Esophagus squamous epithelium (tissue), 5 donors: ENCODE results near the gene PALD1. TPM values are rescaled to one million over a fixed set of nuclear protein-coding genes. Genes with fewer than 3 reads are reported as not detected.

Experiments used
- DNase-seq: peaks from one replicate; lab custom pipeline; 2025; lab: John Stamatoyannopoulos, UW
- H3K27ac ChIP-seq, 4 donors: fragments of 200-600 bp; sonication (generic); one replicate each; pipeline ENCODE4 v1.5.1; 2016 to 2019; ENCODE audit warnings: mild to moderate bottlenecking in 1 of 4
- H3K27me3 ChIP-seq, 4 donors: fragments of 200-600 bp; sonication (generic); 1 replicate in 3 of 4; 2 replicates in 1 of 4; pipeline versions ENCODE4 v1.5.1 to v1.6.0; 2017 to 2021; ENCODE audit warnings: antibody characterized with exemption in 1 of 4
- H3K36me3 ChIP-seq, 3 donors: fragments of 200-600 bp; sonication (generic); one replicate each; pipeline ENCODE4 v1.5.1; 2016 to 2019
- H3K4me1 ChIP-seq, 3 donors: fragments of 200-600 bp; sonication (generic); one replicate each; pipeline ENCODE4 v1.5.1; 2017 to 2019
- H3K4me3 ChIP-seq, 4 donors: fragments of 200-600 bp; sonication (generic); 1 replicate in 3 of 4; 2 replicates in 1 of 4; pipeline ENCODE4 v1.5.1; 2016 to 2019; ENCODE audit warnings: mild to moderate bottlenecking in 2 of 4, moderate library complexity in 1 of 4
- H3K9me3 ChIP-seq, 3 donors: fragments of 200-600 bp; sonication (generic); one replicate each; pipeline ENCODE4 v1.5.1; 2016 to 2019
- POLR2A ChIP-seq, 4 donors: fragments of 450-650 bp; IDR thresholded peaks; one replicate each; pipeline ENCODE4 v1.6.1; 2017; ENCODE audit warnings: antibody characterized with exemption in 4 of 4, mild to moderate bottlenecking in 4 of 4, moderate library complexity in 3 of 4
- WGBS, 2 donors: methylation state at CpG; one replicate each; pipeline ENCODE4 v1.1.5; 2018; 5-methylcytosine and 5-hydroxymethylcytosine counted together
- intact Hi-C: fragments of 100-400 bp; cut with DNase I; formaldehyde crosslinking; loops from one replicate; pipeline ENCODE4 v1.15.0; 2022
- total RNA-seq, 4 donors: library from RNA; depleted of rRNA; stranded (reverse); fragments of >200 nt; gene quantifications; one replicate each; pipeline ENCODE4 v1.1.0, GENCODE V29; 2016
- TF ChIP-seq, protein P1 (sequence below), 6 experiments: fragments of 450-650 bp in 4 of 6; fragments of 200-600 bp in 2 of 6; sonication (generic) in 2 of 6; IDR thresholded peaks; one replicate each; pipeline ENCODE4 v1.5.1; 2016 to 2019; ENCODE audit warnings: antibody characterized with exemption in 6 of 6, mild to moderate bottlenecking in 4 of 6, moderate library complexity in 4 of 6
- donor health status: DM: yes; HTN: yes; CAD: no.

Gene PALD1
- total RNA-seq, 4 donors from 2014 or later, result 2.6 to 11.3 (median 4.5) TPM

- Histone ChIP-seq H3K27ac (peak overlapping the region in 1 of 4 donors; percentile 21), H3K9me3 (no peaks in the 10 kb centered on the region), H3K4me3 (no peak overlapping the region), H3K4me1 (peaks cover 0 to 7% (median 5%) of the 10 kb centered on the region in 3 donors), H3K27me3 (no peaks in the 10 kb centered on the region), H3K36me3 (peaks cover 0 to 17% (median 0%) of the 10 kb centered on the region in 3 donors)
- DNase-seq, result no peak
- intact Hi-C loops, result no loop called here
- TF ChIP-seq, protein P1, sequence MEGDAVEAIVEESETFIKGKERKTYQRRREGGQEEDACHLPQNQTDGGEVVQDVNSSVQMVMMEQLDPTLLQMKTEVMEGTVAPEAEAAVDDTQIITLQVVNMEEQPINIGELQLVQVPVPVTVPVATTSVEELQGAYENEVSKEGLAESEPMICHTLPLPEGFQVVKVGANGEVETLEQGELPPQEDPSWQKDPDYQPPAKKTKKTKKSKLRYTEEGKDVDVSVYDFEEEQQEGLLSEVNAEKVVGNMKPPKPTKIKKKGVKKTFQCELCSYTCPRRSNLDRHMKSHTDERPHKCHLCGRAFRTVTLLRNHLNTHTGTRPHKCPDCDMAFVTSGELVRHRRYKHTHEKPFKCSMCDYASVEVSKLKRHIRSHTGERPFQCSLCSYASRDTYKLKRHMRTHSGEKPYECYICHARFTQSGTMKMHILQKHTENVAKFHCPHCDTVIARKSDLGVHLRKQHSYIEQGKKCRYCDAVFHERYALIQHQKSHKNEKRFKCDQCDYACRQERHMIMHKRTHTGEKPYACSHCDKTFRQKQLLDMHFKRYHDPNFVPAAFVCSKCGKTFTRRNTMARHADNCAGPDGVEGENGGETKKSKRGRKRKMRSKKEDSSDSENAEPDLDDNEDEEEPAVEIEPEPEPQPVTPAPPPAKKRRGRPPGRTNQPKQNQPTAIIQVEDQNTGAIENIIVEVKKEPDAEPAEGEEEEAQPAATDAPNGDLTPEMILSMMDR (IDR thresholded peaks at IDR 0.05), result no peak
- no peak for TF ChIP-seq POLR2A (IDR thresholded peaks at IDR 0.05)
- 75 to 89% methylated on average over 18 to 19 of the region's 19 CpGs for WGBS, 2 donors
Measured at GRCh38 chr10:70551971-70552422, 73.4 kb downstream of the PALD1 start.

DNA sequence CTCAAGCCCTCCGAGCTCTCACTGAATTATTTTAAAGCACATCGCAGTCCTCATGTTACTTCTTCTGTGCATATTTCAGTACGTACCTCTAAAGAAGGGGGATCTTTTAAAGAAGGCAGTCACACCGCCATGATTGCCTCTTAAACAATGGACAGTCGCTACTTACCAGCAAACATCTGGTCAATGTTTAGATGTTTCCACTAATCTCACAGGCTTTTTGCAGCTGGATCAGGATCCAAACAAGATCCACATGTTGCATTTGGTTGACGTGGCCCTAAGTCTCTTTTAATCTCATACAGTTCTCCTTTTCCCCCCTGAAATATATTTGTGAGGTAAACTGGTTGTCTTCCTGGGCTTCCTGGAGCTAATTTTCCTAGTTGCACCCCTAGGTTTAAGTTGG lies 74.0 kb downstream of the PALD1 start:
- Histone ChIP-seq H3K36me3 (peaks cover 0 to 17% (median 0%) of the 10 kb centered on the region in 3 donors), H3K9me3 (no peaks in the 10 kb centered on the region), H3K4me3 (no peak overlapping the region), H3K27me3 (no peaks in the 10 kb centered on the region), H3K4me1 (peaks cover 0 to 7% (median 5%) of the 10 kb centered on the region in 3 donors), H3K27ac (peak overlapping the region in 1 of 4 donors; percentile 17)
- DNase-seq, result no peak
- TF ChIP-seq, protein P1 (IDR thresholded peaks at IDR 0.05), result no peak
- no peak for TF ChIP-seq POLR2A (IDR thresholded peaks at IDR 0.05)
- 84 to 88% methylated on average over 6 of the region's 6 CpGs for WGBS, 2 donors
- intact Hi-C loops, result no loop called here

DNA sequence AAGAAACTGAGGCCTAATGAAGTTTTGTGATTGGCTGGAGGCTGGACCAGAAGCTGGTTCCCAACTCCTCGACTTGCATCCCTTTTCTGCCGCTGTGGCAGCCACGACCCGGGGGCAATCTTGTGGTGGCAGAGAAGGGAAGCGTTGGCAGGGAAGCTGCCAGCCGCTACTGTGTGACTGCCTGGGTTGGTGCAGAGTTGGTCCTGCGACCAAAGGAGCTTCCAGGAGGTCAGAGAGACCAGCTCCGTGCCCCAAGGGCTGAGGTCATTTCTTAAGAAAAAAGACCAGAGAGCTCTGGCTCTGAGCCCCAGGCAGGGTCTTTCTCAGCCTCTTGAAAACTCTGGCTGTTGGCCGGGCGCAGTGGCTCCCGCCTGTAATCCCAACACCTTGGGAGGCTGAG lies 76.8 kb downstream of the PALD1 start:
- TF ChIP-seq, protein P1 (IDR thresholded peaks at IDR 0.05), result no peak
- no peak for TF ChIP-seq POLR2A (IDR thresholded peaks at IDR 0.05)
- Histone ChIP-seq H3K36me3 (peaks cover 0 to 17% (median 0%) of the 10 kb centered on the region in 3 donors), H3K27me3 (no peaks in the 10 kb centered on the region), H3K27ac (no peak overlapping the region), H3K4me1 (peaks cover 4 to 23% (median 15%) of the 10 kb centered on the region in 3 donors), H3K9me3 (no peaks in the 10 kb centered on the region), H3K4me3 (no peak overlapping the region)
- WGBS, 2 donors, result 66 to 100% methylated on average over 1 to 5 of the region's 11 CpGs
- no peak for DNase-seq
- intact Hi-C loops, result no loop called here

DNA sequence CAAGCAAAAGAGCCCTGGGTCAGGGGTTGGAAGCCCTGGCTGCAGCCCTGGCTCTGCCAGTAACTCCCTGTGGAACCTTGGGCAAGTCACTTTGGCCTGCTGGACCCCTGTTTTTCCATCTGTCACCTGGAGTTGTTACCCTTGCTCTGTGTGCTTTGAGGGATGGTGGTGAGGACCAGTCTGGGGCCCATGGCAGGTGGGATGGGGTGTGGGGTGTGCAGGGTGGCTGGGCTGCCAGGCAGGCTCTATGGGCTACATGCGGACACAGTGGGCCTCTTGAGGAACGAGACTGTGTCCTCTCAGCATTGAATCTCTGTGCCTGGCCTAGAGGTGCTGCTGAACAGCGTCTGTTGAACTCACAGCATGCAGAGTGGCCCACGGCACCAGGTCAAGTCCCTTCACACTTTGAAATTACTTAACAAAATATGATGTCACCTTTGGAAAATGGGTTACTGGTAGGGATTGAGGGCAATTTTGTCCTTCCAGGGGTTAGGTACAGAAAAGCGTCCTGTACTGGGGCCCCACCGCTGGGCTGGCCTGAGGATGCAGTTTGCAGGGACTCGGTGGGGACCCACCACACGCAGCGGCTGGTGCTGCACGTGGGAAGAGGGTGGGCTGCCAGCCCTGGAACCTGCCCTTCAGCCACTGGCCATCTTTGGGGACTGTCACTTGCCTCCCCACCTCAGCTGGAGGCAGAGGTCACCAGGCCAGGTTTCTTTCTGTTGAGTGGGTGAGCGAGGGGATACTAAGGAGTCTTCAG lies 78.7 kb downstream of the PALD1 start:
- intact Hi-C loops, result no loop called here
- Histone ChIP-seq H3K4me1 (peaks cover 11 to 30% (median 18%) of the 10 kb centered on the region in 3 donors), H3K27ac (no peak overlapping the region), H3K36me3 (peaks cover 0 to 7% (median 0%) of the 10 kb centered on the region in 3 donors), H3K27me3 (no peaks in the 10 kb centered on the region), H3K9me3 (no peaks in the 10 kb centered on the region), H3K4me3 (no peak overlapping the region)
- DNase-seq, result no peak
- TF ChIP-seq, protein P1 (IDR thresholded peaks at IDR 0.05), result no peak
- no peak for TF ChIP-seq POLR2A (IDR thresholded peaks at IDR 0.05)
- 87 to 100% methylated on average over 3 to 6 of the region's 11 CpGs for WGBS, 2 donors

DNA sequence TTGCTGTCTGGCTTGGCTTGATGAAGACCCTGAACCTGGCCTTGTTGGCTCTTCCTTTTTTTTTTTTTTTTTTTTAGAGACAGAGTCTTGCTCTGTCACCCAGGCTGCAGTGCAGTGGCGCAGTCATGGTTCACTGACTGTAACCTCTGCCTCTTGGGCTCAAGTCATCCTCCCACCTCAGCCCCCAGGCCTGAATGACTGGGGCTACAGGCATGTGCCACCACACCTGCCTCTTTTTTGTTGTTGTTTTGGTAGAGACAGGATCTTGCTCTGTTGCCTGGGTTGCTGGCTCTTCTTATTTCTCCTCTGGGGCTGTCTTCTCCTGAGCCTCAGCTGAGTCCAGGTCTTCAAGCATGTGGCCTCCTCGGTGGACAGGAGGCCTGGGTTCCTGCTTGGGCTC lies 79.3 kb downstream of the PALD1 start:
- intact Hi-C loops, result no loop called here
- peaks cover 0 to 3% (median 0%) of the 10 kb centered on the region in 3 donors for H3K36me3 ChIP-seq
- DNase-seq, result no peak

More for the DNA sequence above, 79.3 kb downstream of the PALD1 start:
- no peak overlapping the region for H3K27ac ChIP-seq
- no peak for TF ChIP-seq POLR2A (IDR thresholded peaks at IDR 0.05)
- TF ChIP-seq, protein P1 (IDR thresholded peaks at IDR 0.05), result no peak
- H3K27me3 ChIP-seq, result no peaks in the 10 kb centered on the region
- H3K4me3 ChIP-seq, result no peak overlapping the region
- no peaks in the 10 kb centered on the region for H3K9me3 ChIP-seq
- 92 to 100% methylated on average over 2 of the region's 2 CpGs for WGBS, 2 donors
- H3K4me1 ChIP-seq, result peaks cover 11 to 30% (median 18%) of the 10 kb centered on the region in 3 donors
